Mucosa of descending colon (tissue), 3 donors: Measurements from ENCODE around the gene MSI2. TPM values are rescaled to one million over a fixed set of nuclear protein-coding genes. Genes with fewer than 3 reads are reported as not detected.
A peak's percentile ranks its signal among the peaks of the same experiment; 100 is the strongest.

ENCODE experiments used
- ATAC-seq: fragments of 200-7000 bp; cut with Tn5 transposase; one replicate; pipeline ENCODE4 v1.9.1; 2020; ENCODE audit warnings: mild to moderate bottlenecking, moderate library complexity
- DNase-seq, 3 donors: peaks; one replicate each; pipeline ENCODE4 v3.0.0-alpha.2; 2020
- H3K36me3 ChIP-seq: fragments of 200-600 bp; one replicate; pipeline ENCODE4 v1.8.0; 2021; ENCODE audit warnings: low read depth, mild to moderate bottlenecking
- H3K4me1 ChIP-seq: fragments of 200-600 bp; one replicate; pipeline ENCODE4 v1.8.0; 2021; ENCODE audit warnings: low read depth, mild to moderate bottlenecking
- H3K4me3 ChIP-seq: fragments of 200-600 bp; one replicate; pipeline ENCODE4 v1.8.0; 2021; ENCODE audit warnings: mild to moderate bottlenecking
- H3K9me3 ChIP-seq: fragments of 200-600 bp; one replicate; pipeline ENCODE4 v1.8.0; 2021; ENCODE audit warnings: mild to moderate bottlenecking
- CTCF ChIP-seq: fragments of 200-600 bp; IDR thresholded peaks from one replicate; pipeline ENCODE4 v1.8.0; 2022; ENCODE audit warnings: antibody characterized with exemption, mild to moderate bottlenecking
- intact Hi-C, 2 donors: fragments of 100-400 bp; cut with DNase I in 1 of 2; cut with micrococcal nuclease in 1 of 2; formaldehyde crosslinking; loops; one replicate each; pipeline versions ENCODE4 v1.11.0 to v1.11.1; 2022; cut with DNase I, micrococcal nuclease
- long read RNA-seq, 2 donors: library from polyadenylated mRNA; unstranded; transcript quantifications; one replicate each; pipeline ENCODE4 v2.0.0, GENCODE V29; 2019 to 2021
- total RNA-seq, 3 donors: library from RNA; stranded (reverse); fragmentation: NEBNext Ultra II Directional in 2 of 3; extraction: Animal tissue kit (Norgen Biotek cat#: 25700) in 2 of 3; gene quantifications; one replicate each; pipeline versions ENCODE4 v1.2.1 to v1.2.4, GENCODE V29; 2021 to 2023
- donor health status: DM: no; HTN: no; CAD: no; lungs with moderate emphysema.
- donor health status: DM: no; HTN: no; CAD: no.
- donor health status: DM: no; HTN: yes; CAD: no.

MSI2 gene
- 10 to 100 TPM; 60.0 to 72.6 (median 65.7) TPM for total RNA-seq
- long read RNA-seq, donor 1, partial matches to known transcripts = 1 of 9 reads
- long read RNA-seq, donor 1, other reads (novel, unspliced or antisense) = 8 of 9 reads
- long read RNA-seq, donor 2, partial matches to known transcripts = 0 of 5 reads
- long read RNA-seq, donor 2, other reads (novel, unspliced or antisense) = 5 of 5 reads

GRCh38 chr17:57255776-57256681, at the start of gene MSI2:
Gene MSI2 (plus strand): TSS chr17:57256523. CDS start chr17:57256743, 220 bp downstream.
- no peaks in the 10 kb centered on the region for H3K36me3 ChIP-seq
- intact Hi-C loops = no loop called here

GRCh38 chr17:57206928-57207327, 49.4 kb upstream of the MSI2 start:
- no peak for TF ChIP-seq CTCF
- Histone ChIP-seq H3K4me1 (no peaks in the 10 kb centered on the region), H3K36me3 (no peaks in the 10 kb centered on the region), H3K4me3 (no peak overlapping the region), H3K9me3 (peaks cover 4% of the 10 kb centered on the region)
- no peak for DNase-seq
- intact Hi-C loops = no loop called here
- no peak for ATAC-seq

More at GRCh38 chr17:57255776-57256681, at the start of gene MSI2:
- H3K9me3 ChIP-seq = no peaks in the 10 kb centered on the region
- no peak for TF ChIP-seq CTCF
- peaks cover 10% of the 10 kb centered on the region for H3K4me1 ChIP-seq
- DNase-seq (peak; percentile 94 to 95 (median 95)), ATAC-seq (peak; percentile 89)
- peak within 1 kb of the TSS; percentile 77 for H3K4me3 ChIP-seq

- ATAC-seq = no peak
These were observed 48.9 kb upstream of the MSI2 start for GRCh38 chr17:57207396-57207795.

GRCh38 chr17:57210224-57210553, 46.1 kb upstream of the MSI2 start:
- no peak for ATAC-seq
- TF ChIP-seq CTCF = no peak
- DNase-seq = no peak
- Histone ChIP-seq H3K4me1 (no peaks in the 10 kb centered on the region), H3K36me3 (no peaks in the 10 kb centered on the region), H3K4me3 (no peak overlapping the region), H3K9me3 (peaks cover 4% of the 10 kb centered on the region)
- intact Hi-C loops = no loop called here

More at GRCh38 chr17:57207396-57207795, 48.9 kb upstream of the MSI2 start:
- H3K4me3 ChIP-seq = no peak overlapping the region
- H3K36me3 ChIP-seq = no peaks in the 10 kb centered on the region
- no peak for DNase-seq
- no peaks in the 10 kb centered on the region for H3K4me1 ChIP-seq
- intact Hi-C loops = no loop called here
- H3K9me3 ChIP-seq = peaks cover 4% of the 10 kb centered on the region
- TF ChIP-seq CTCF = no peak

- DNase-seq = no peak
- intact Hi-C loops = no loop called here
- ATAC-seq = no peak
- H3K4me1 ChIP-seq = no peaks in the 10 kb centered on the region
- peaks cover 4% of the 10 kb centered on the region for H3K9me3 ChIP-seq
- no peak for TF ChIP-seq CTCF
- H3K36me3 ChIP-seq = no peaks in the 10 kb centered on the region
- no peak overlapping the region for H3K4me3 ChIP-seq
These were observed 45.3 kb upstream of the MSI2 start for GRCh38 chr17:57210972-57211411.
